Suprapubic skin (tissue), 4 donors: Measurements from ENCODE around the gene GCC2. TPM values are rescaled to one million over a fixed set of nuclear protein-coding genes. Genes with fewer than 3 reads are reported as not detected.
"Not testable (repeated sequence)": the region's sequence is repeated elsewhere in the genome, so short reads cannot be mapped to it uniquely, and the experiment has no call there.

Source experiments
- DNase-seq, 2 donors: peaks; one replicate each; pipeline ENCODE4 v3.0.0-alpha.2; 2019; ENCODE audit warnings: low spot score in 2 of 2
- H3K27ac ChIP-seq: fragments of 200-600 bp; sonication (generic); one replicate; pipeline ENCODE4 v1.5.1; 2019
- H3K27me3 ChIP-seq: fragments of 200-600 bp; sonication (generic); one replicate; pipeline ENCODE4 v1.5.1; 2019
- H3K36me3 ChIP-seq: fragments of 200-600 bp; sonication (generic); one replicate; pipeline ENCODE4 v1.5.1; 2019
- H3K4me1 ChIP-seq: fragments of 200-600 bp; sonication (generic); one replicate; pipeline ENCODE4 v1.5.1; 2019
- H3K4me3 ChIP-seq: fragments of 200-600 bp; sonication (generic); one replicate; pipeline ENCODE4 v1.5.1; 2019; ENCODE audit warnings: mild to moderate bottlenecking
- H3K9me3 ChIP-seq: fragments of 200-600 bp; sonication (generic); one replicate; pipeline ENCODE4 v1.5.1; 2019
- EP300 ChIP-seq: sonication (generic); formaldehyde crosslinking; IDR thresholded peaks from one replicate; pipeline ENCODE4 v1.6.1; 2017; ENCODE audit warnings: antibody characterized with exemption
- POLR2A ChIP-seq, 2 donors: fragments of 450-650 bp; IDR thresholded peaks; one replicate each; pipeline ENCODE4 v1.6.1; 2017; ENCODE audit warnings: antibody characterized with exemption in 2 of 2, mild to moderate bottlenecking in 2 of 2, moderate library complexity in 2 of 2
- POLR2AphosphoS5 ChIP-seq, 3 donors: sonication (generic); formaldehyde crosslinking; IDR thresholded peaks; one replicate each; pipeline ENCODE4 v1.6.1; 2017; ENCODE audit warnings: antibody characterized with exemption in 3 of 3
- WGBS: methylation state at CpG from one replicate; pipeline ENCODE4 v1.1.5; 2018; 5-methylcytosine and 5-hydroxymethylcytosine counted together
- total RNA-seq, 4 donors: library from RNA; depleted of rRNA; stranded (reverse); fragments of >200 nt; gene quantifications; one replicate each; pipeline ENCODE4 v1.1.0, GENCODE V29; 2016
- TF ChIP-seq, protein P1 (sequence below), 2 donors: fragments of 200-600 bp in 1 of 2; fragments of 450-650 bp in 1 of 2; sonication (generic) in 1 of 2; IDR thresholded peaks; one replicate each; pipeline ENCODE4 v1.5.1; 2016 to 2019; ENCODE audit warnings: antibody characterized with exemption in 2 of 2, mild to moderate bottlenecking in 1 of 2, moderate library complexity in 1 of 2

GCC2 gene
- total RNA-seq, 4 donors from 2014 or later: 11.0 to 46.7 (median 16.5) TPM

DNA sequence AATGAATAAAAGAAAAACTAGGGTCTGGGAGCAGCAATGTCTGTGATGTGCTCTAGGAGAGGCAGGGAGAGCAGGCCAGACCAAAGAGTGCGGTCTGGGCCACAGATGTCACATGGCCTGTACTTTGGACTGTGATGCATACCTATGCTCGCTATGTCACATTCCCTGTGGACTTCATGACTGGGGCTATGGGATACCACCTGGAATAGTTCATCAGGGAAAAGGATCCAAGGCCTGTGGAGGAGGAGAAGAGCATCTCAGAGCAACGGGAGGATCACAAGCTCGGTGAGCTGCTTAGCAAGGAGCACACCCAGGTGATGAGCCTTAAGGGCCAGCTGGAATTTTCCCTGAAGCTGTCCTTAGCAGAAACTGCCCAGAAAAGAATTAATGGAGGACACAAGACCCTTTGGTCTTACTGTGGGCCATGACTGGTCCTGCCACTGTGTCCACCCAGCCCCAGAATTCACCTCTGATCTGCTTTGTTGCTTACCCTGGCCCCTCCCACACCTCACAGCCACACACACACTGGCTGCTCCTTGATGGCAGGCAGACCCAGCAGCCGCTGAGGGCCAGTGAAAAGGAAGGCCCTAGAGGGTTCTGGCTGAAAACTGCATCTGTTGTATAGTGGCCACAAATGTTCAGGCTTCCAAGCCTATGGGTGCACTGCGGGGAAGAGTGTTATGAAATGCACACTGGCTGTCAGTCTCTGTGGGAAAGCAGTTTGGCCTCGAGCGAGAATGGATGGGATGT is 25.3 kb upstream of the GCC2 start:
- H3K4me3 ChIP-seq: no peak overlapping the region
- no peaks in the 10 kb centered on the region for H3K9me3 ChIP-seq
- WGBS: 69% methylated on average over 8 of the region's 8 CpGs
- H3K27me3 ChIP-seq: no peaks in the 10 kb centered on the region
- no peaks in the 10 kb centered on the region for H3K36me3 ChIP-seq
- TF ChIP-seq, protein P1, sequence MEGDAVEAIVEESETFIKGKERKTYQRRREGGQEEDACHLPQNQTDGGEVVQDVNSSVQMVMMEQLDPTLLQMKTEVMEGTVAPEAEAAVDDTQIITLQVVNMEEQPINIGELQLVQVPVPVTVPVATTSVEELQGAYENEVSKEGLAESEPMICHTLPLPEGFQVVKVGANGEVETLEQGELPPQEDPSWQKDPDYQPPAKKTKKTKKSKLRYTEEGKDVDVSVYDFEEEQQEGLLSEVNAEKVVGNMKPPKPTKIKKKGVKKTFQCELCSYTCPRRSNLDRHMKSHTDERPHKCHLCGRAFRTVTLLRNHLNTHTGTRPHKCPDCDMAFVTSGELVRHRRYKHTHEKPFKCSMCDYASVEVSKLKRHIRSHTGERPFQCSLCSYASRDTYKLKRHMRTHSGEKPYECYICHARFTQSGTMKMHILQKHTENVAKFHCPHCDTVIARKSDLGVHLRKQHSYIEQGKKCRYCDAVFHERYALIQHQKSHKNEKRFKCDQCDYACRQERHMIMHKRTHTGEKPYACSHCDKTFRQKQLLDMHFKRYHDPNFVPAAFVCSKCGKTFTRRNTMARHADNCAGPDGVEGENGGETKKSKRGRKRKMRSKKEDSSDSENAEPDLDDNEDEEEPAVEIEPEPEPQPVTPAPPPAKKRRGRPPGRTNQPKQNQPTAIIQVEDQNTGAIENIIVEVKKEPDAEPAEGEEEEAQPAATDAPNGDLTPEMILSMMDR (IDR thresholded peaks at IDR 0.05): no peak
- H3K27ac ChIP-seq: no peak overlapping the region
- no peak for DNase-seq
- no peaks in the 10 kb centered on the region for H3K4me1 ChIP-seq

DNA sequence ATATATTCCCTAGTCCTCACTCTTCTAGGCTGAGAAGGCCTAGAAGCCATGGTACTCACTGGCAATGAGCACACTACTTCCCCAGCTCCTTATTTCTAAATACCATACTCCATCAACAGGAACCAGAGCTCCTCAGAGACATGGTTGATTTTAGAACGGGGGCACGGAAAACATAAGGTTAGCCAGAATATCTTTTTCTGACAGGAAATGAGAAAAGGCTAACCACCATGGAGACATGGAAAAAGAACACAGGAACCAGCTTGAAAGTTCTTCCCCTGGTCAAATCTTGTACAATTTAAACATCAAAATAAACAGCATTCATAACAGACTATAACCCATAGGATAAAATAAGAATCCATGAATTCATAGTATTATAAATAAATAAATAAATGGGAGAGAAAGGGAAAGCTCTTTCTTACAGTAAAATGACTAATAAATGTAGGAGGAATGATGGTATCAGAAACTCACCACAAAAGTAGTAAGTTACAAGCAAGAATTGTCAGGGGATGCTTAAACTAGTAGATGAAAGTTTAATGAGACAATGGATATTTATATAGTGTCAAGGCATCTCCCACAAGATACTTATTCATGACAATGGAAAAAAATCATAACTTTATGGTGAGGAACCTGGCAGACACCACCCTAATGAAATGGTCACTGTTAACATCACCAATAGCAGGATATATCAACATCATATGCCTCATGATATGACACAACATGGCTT is 20.6 kb upstream of the GCC2 start:
- DNase-seq: no peak
- TF ChIP-seq, protein P1 (IDR thresholded peaks at IDR 0.05): no peak
- no peak for TF ChIP-seq POLR2A (IDR thresholded peaks at IDR 0.05)
- TF ChIP-seq POLR2AphosphoS5 (IDR thresholded peaks at IDR 0.05): no peak
- no peak for TF ChIP-seq EP300
- WGBS: 78% methylated on average over 2 of the region's 2 CpGs
- Histone ChIP-seq H3K27me3 (no peaks in the 10 kb centered on the region), H3K4me1 (no peaks in the 10 kb centered on the region), H3K4me3 (no peak overlapping the region), H3K36me3 (no peaks in the 10 kb centered on the region), H3K27ac (no peak overlapping the region), H3K9me3 (no peaks in the 10 kb centered on the region)

DNA sequence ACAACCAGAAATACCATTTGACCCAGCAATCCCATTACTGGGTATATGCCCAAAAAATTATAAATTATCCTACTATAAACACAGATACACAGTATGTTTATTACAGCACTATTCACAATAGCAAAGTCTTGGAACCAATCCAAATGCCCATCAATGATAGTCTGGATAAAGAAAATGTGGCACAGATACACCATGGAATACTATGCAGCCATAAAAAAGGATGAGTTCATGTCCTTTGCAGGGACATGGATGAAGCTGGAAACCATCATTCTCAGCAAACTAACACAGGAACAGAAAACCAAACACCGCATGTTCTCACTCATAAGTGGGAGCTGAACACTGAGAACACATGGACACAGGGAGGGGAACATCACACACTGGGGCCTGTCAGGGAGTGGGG is 13.4 kb upstream of the GCC2 start:
- H3K27me3 ChIP-seq, H3K27ac ChIP-seq, DNase-seq, H3K4me1 ChIP-seq, H3K9me3 ChIP-seq, H3K4me3 ChIP-seq, H3K36me3 ChIP-seq: not testable (repeated sequence)
- WGBS: 100% methylated on average over 1 of the region's 1 CpG

DNA sequence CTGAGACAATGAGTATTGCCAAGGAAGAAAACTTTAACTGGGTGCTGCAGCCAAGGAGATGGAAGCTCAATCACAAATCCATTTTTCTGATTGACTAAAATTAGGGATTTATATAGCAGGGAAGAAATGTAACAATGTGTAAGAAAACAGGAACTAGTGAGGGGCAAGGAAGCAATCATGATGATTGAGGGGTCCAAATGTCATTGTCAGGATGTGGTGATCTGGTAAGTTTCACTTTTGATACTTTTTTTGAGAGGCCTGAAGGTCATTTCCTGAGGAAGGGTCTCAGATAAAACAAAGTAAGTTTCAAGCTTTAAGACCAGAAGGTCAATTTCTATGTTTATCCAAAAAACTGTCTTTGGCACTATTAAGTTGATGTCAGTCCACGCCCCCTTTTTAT is 12.0 kb upstream of the GCC2 start:
- 93% methylated on average over 1 of the region's 1 CpG for WGBS
- no peaks in the 10 kb centered on the region for H3K4me1 ChIP-seq
- H3K9me3 ChIP-seq: no peaks in the 10 kb centered on the region
- no peaks in the 10 kb centered on the region for H3K36me3 ChIP-seq
- TF ChIP-seq EP300 (no peak), POLR2A (IDR thresholded peaks at IDR 0.05) (no peak), POLR2AphosphoS5 (IDR thresholded peaks at IDR 0.05) (no peak)
- TF ChIP-seq, protein P1 (IDR thresholded peaks at IDR 0.05): no peak
- no peak overlapping the region for H3K4me3 ChIP-seq
- H3K27me3 ChIP-seq: no peaks in the 10 kb centered on the region
- H3K27ac ChIP-seq: no peak overlapping the region
- no peak for DNase-seq

DNA sequence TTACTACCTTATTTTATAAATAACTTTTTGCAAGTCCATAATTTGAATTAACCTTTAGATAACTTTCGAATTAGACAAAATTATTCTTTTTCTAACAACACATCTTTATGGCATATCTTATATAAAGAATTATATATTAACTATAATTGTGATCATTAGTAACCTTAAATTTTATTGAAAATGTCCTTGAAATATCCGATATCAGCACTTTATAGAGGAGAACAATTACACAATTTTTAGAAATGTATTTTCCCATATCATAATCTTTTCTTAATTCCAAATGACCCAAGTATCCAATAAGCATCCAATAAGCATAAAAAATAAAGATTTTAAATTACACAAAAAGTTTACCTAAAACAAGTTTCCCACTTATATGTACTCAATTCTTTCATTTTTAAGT is 7.3 kb upstream of the GCC2 start:
- H3K36me3 ChIP-seq: no peaks in the 10 kb centered on the region
- no peak overlapping the region for H3K27ac ChIP-seq
- TF ChIP-seq POLR2AphosphoS5 (IDR thresholded peaks at IDR 0.05) (no peak), EP300 (no peak), POLR2A (IDR thresholded peaks at IDR 0.05) (no peak)
- TF ChIP-seq, protein P1 (IDR thresholded peaks at IDR 0.05): no peak
- no peak for DNase-seq
- H3K4me1 ChIP-seq: no peaks in the 10 kb centered on the region
- no peaks in the 10 kb centered on the region for H3K9me3 ChIP-seq
- H3K27me3 ChIP-seq: no peaks in the 10 kb centered on the region
- WGBS: 94% methylated on average over 2 of the region's 2 CpGs
- H3K4me3 ChIP-seq: no peak overlapping the region
